K562 (cell line): ENCODE measurements around the gene BAD. TPM values are rescaled to one million over a fixed set of nuclear protein-coding genes. Genes with fewer than 3 reads are reported as not detected.
A peak's percentile ranks its signal among the peaks of the same experiment; 100 is the strongest.

Experiments used
- CAMTA2 ChIP-seq: fragments of 250-450 bp; sonication (Bioruptor Pico); conservative IDR thresholded peaks from 2 replicates; pipeline ENCODE4 v1.5.1; 2022
- COPS2 ChIP-seq: fragments of 450-650 bp; conservative IDR thresholded peaks from 2 replicates; pipeline ENCODE4 v1.6.1; 2016; ENCODE audit warnings: mild to moderate bottlenecking, moderate library complexity
- EGR1 ChIP-seq: fragments of 450-650 bp; conservative IDR thresholded peaks from 2 replicates; pipeline ENCODE4 v1.6.1; 2017; ENCODE audit warnings: mild to moderate bottlenecking
- FIP1L1 ChIP-seq: fragments of 200-400 bp; formaldehyde crosslinking; IDR thresholded peaks from 2 replicates; pipeline ENCODE4 v1.6.1; 2018; ENCODE audit warnings: mild to moderate bottlenecking, low read depth, low read length; ENCODE audit not compliant: poor library complexity, severe bottlenecking
- FOXP1 ChIP-seq: sonication (generic); formaldehyde crosslinking; IDR thresholded peaks from 2 replicates; pipeline ENCODE4 v1.8.0; 2022; ENCODE audit warnings: mild to moderate bottlenecking, missing genetic modification reagents
- POLR2AphosphoS2 ChIP-seq: IDR thresholded peaks from 2 replicates; pipeline ENCODE4 v1.6.1; 2012; ENCODE audit warnings: low read length, improper control_type of control experiment
- POLR2H ChIP-seq: IDR thresholded peaks from 2 replicates; pipeline ENCODE4 v1.6.1; 2016; ENCODE audit warnings: missing genetic modification characterization, low read depth, mild to moderate bottlenecking, control low read depth, missing compliant biosample characterization, moderate library complexity
- SAFB ChIP-seq: fragments of 200-400 bp; formaldehyde crosslinking; IDR thresholded peaks from 2 replicates; pipeline ENCODE4 v1.6.1; 2017; ENCODE audit warnings: low read depth, low read length, borderline replicate concordance
- SIN3A ChIP-seq, 2 experiments: fragments of 150-350 bp in 1 of 2; IDR thresholded peaks; 2 replicates each; pipeline ENCODE4 v1.6.1; 2011 to 2016; ENCODE audit warnings: borderline replicate concordance in 2 of 2, low read depth in 2 of 2, low read length in 2 of 2, mild to moderate bottlenecking in 2 of 2, moderate library complexity in 2 of 2; ENCODE audit not compliant: control insufficient read depth in 1 of 2
- TRIM24 ChIP-seq, 2 experiments: fragments of 450-650 bp; IDR thresholded peaks; 2 replicates each; pipeline ENCODE4 v1.6.1; 2016
- ZNF124 ChIP-seq: sonication (generic); formaldehyde crosslinking; IDR thresholded peaks from 2 replicates; pipeline ENCODE4 v1.8.1; 2022; ENCODE audit warnings: missing genetic modification reagents
- ZNF140 ChIP-seq: fragments of 250-450 bp; sonication (Bioruptor Pico); IDR thresholded peaks from 2 replicates; pipeline ENCODE4 v1.8.0; 2021; ENCODE audit warnings: moderate library complexity, mild to moderate bottlenecking, inconsistent platforms
- ZNF174 ChIP-seq: fragments of 250-450 bp; sonication (Bioruptor Pico); IDR thresholded peaks from 2 replicates; pipeline ENCODE4 v1.4.0; 2020; ENCODE audit warnings: mild to moderate bottlenecking
- ZNF224 ChIP-seq: sonication (generic); formaldehyde crosslinking; IDR thresholded peaks from 2 replicates; pipeline ENCODE4 v1.8.0; 2022; ENCODE audit warnings: mild to moderate bottlenecking, missing genetic modification reagents
- ZNF253 ChIP-seq: fragments of 250-450 bp; sonication (Bioruptor Pico); conservative IDR thresholded peaks from 2 replicates; pipeline ENCODE4 v1.6.1; 2021; ENCODE audit warnings: mild to moderate bottlenecking
- ZNF584 ChIP-seq: fragments of 200-800 bp; sonication (Bioruptor generic); IDR thresholded peaks from 2 replicates; pipeline ENCODE4 v1.6.1; 2016; ENCODE audit warnings: low read depth, mild to moderate bottlenecking, missing genetic modification characterization, missing compliant biosample characterization
- ZNF644 ChIP-seq: fragments of 200-800 bp; sonication (Bioruptor generic); IDR thresholded peaks from 2 replicates; pipeline ENCODE4 v1.6.1; 2016; ENCODE audit warnings: low read depth, missing genetic modification characterization, missing compliant biosample characterization
- ZNF668 ChIP-seq: fragments of 250-450 bp; sonication (Bioruptor Pico); IDR thresholded peaks from 2 replicates; pipeline ENCODE4 v1.8.0; 2022; ENCODE audit warnings: mild to moderate bottlenecking, inconsistent platforms
- ZNF785 ChIP-seq: fragments of 250-450 bp; sonication (Bioruptor Pico); IDR thresholded peaks from 2 replicates; pipeline ENCODE4 v1.4.0; 2020; ENCODE audit warnings: mild to moderate bottlenecking
- polyA plus RNA-seq, 8 experiments: library from polyadenylated mRNA; depleted of rRNA in 4 of 8; stranded (reverse) in 5 of 8; unstranded in 3 of 8; fragments of >200 nt; fragmentation: Nextera tagmentation in 2 of 8; fragmentation: Illumina TruSeq in 1 of 8; extraction: Ambion mirVana in 2 of 8; extraction: Trizol in 1 of 8; gene quantifications; 2 replicates each; pipeline versions ENCODE4 v1.2.1 to v1.2.3, GENCODE V29; 2011 to 2014; ENCODE audit warnings: inconsistent platforms in 1 of 8, missing spikeins in 1 of 8
- total RNA-seq, 7 experiments: library from RNA; depleted of rRNA in 6 of 7; stranded (reverse); fragments of >200 nt in 6 of 7; fragmentation: Illumina TruSeq in 2 of 7; extraction: Trizol in 2 of 7; gene quantifications; 2 replicates each; pipeline versions ENCODE4 v1.2.1 to v1.2.3, GENCODE V29; 2011 to 2021; ENCODE audit warnings: low replicate concordance in 1 of 7
- TF ChIP-seq, protein P1 (sequence below): fragments of 450-650 bp; formaldehyde crosslinking; IDR thresholded peaks from 2 replicates; pipeline ENCODE4 v1.4.0; 2022; ENCODE audit warnings: missing genetic modification characterization
- TF ChIP-seq, protein P2 (sequence below), 3 experiments: fragments of 200-800 bp in 1 of 3; fragments of 250-450 bp in 1 of 3; fragments of 450-650 bp in 1 of 3; sonication (Bioruptor Pico) in 1 of 3; sonication (Bioruptor generic) in 1 of 3; formaldehyde crosslinking in 1 of 3; IDR thresholded peaks; 2 replicates each; pipeline versions ENCODE4 v1.6.1 to v1.8.0; 2016 to 2022; ENCODE audit warnings: mild to moderate bottlenecking in 2 of 3, missing genetic modification characterization in 2 of 3, missing compliant biosample characterization in 1 of 3, moderate library complexity in 1 of 3

Gene BAD
- total and polyA plus RNA-seq, 9 of the 15 experiments (the other 6 are each of a cell fraction or from before 2014, with no cell fraction given), result 0.61 to 45.6 (median 11.8) TPM

DNA sequence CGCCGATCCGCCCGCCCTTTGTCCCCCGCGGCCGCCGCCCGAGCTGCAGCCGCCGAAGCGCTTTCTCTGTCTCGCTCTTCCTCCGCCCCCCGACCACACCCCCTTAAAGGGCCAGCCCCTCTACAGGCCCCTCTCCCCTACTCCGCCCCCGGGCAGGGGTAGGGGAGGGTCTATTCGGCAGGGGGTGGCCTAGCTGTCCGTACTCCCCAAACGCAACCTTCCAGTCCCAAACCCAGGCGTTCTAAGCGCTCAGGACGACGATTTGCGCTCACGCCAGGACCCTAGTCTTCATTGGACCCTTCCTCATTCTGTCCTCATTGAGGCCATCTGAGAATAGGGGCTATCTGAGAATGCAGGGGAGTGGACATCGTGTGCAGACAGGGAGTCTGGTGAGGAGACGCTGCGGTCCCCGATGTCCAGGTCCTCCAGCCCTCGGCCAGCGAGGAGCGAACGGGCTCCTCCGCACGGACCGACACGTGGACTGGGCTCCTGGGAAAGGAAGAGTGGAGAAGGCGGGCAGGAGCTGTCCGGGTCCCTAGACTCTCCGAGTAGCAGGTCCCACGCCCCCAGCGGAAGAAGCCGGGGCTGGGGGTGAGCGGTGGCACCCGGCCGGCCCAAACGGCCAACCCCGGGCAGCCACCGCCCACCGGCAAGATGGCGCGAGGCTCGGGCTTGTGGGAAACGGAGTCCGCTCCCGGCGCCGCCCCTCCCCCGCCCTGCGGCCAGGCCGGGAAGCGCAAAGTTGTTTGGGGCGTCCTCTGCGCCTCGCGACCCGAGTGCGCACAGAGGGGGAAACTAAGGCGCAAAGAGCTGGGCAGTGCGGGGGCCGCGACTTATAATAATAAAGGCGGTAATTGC lies 37.4 kb downstream of the BAD start, which contains the start of gene PPP1R14B (continued):
- TF ChIP-seq POLR2H (tag) (no peak), TRIM24 (IDR thresholded peaks at IDR 0.05) (no peak), COPS2 (no peak), POLR2AphosphoS2 (no peak), FIP1L1 (peak; percentile 62), SIN3A (IDR thresholded peaks at IDR 0.05; ENCODE audit: borderline replicate concordance in 2 of 2, control insufficient read depth in 1 of 2, low read depth in 2 of 2, low read length in 2 of 2) (peak; percentile 76 to 78; a peak in 1 of 4 replicates), CAMTA2 (CRISPR knock-in tag) (no peak; the same call in 1 of the 2 replicates), SAFB (no peak), ZNF253 (CRISPR knock-in tag) (no peak), ZNF124 (no peak), FOXP1 (CRISPR knock-in tag) (peak; percentile 82; the same call in 1 of the 2 replicates), ZNF785 (CRISPR knock-in tag) (no peak), ZNF644 (tag) (peak; percentile 63; the same call in 1 of the 2 replicates), ZNF140 (CRISPR knock-in tag) (no peak), ZNF668 (CRISPR knock-in tag) (no peak), ZNF224 (CRISPR knock-in tag) (0 out of 2 replicates have a peak, but pooled peaks have one; percentile 71), EGR1 (peak; percentile 76), ZNF174 (no peak), ZNF584 (CRISPR knock-in tag) (no peak)
- TF ChIP-seq, protein P1, sequence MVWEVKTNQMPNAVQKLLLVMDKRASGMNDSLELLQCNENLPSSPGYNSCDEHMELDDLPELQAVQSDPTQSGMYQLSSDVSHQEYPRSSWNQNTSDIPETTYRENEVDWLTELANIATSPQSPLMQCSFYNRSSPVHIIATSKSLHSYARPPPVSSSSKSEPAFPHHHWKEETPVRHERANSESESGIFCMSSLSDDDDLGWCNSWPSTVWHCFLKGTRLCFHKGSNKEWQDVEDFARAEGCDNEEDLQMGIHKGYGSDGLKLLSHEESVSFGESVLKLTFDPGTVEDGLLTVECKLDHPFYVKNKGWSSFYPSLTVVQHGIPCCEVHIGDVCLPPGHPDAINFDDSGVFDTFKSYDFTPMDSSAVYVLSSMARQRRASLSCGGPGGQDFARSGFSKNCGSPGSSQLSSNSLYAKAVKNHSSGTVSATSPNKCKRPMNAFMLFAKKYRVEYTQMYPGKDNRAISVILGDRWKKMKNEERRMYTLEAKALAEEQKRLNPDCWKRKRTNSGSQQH (CRISPR knock-in tag), result no peak
- TF ChIP-seq, protein P2, sequence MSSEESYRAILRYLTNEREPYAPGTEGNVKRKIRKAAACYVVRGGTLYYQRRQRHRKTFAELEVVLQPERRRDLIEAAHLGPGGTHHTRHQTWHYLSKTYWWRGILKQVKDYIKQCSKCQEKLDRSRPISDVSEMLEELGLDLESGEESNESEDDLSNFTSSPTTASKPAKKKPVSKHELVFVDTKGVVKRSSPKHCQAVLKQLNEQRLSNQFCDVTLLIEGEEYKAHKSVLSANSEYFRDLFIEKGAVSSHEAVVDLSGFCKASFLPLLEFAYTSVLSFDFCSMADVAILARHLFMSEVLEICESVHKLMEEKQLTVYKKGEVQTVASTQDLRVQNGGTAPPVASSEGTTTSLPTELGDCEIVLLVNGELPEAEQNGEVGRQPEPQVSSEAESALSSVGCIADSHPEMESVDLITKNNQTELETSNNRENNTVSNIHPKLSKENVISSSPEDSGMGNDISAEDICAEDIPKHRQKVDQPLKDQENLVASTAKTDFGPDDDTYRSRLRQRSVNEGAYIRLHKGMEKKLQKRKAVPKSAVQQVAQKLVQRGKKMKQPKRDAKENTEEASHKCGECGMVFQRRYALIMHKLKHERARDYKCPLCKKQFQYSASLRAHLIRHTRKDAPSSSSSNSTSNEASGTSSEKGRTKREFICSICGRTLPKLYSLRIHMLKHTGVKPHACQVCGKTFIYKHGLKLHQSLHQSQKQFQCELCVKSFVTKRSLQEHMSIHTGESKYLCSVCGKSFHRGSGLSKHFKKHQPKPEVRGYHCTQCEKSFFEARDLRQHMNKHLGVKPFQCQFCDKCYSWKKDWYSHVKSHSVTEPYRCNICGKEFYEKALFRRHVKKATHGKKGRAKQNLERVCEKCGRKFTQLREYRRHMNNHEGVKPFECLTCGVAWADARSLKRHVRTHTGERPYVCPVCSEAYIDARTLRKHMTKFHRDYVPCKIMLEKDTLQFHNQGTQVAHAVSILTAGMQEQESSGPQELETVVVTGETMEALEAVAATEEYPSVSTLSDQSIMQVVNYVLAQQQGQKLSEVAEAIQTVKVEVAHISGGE (CRISPR knock-in tag; IDR thresholded peaks at IDR 0.05), result peak in 2 of 3 experiments; percentile 73 to 95; a peak in 5 of 6 replicates
